ENCODE data around the gene TIAM2.

DNA sequence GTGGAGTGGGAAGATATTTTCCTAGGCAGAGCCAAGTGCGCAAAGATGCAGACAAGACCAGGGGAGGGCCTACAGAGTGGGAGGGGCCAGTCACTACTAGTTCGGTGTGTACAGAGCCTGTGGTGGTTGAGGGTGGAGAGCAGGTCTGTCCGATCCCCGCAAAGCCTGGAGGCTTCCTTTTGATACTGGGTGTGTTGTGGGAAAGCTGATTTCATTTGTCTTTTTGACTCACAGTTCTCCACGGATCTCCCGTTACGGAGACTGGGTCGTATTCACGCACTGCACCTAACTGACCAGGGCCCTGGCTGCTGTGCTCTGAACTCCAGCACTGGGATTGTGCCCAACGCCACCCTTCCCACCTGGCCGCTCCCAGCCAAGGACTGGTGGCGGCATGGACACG lies 1.4 kb upstream of the TIAM2 start:
- TF ChIP-seq, protein P1, sequence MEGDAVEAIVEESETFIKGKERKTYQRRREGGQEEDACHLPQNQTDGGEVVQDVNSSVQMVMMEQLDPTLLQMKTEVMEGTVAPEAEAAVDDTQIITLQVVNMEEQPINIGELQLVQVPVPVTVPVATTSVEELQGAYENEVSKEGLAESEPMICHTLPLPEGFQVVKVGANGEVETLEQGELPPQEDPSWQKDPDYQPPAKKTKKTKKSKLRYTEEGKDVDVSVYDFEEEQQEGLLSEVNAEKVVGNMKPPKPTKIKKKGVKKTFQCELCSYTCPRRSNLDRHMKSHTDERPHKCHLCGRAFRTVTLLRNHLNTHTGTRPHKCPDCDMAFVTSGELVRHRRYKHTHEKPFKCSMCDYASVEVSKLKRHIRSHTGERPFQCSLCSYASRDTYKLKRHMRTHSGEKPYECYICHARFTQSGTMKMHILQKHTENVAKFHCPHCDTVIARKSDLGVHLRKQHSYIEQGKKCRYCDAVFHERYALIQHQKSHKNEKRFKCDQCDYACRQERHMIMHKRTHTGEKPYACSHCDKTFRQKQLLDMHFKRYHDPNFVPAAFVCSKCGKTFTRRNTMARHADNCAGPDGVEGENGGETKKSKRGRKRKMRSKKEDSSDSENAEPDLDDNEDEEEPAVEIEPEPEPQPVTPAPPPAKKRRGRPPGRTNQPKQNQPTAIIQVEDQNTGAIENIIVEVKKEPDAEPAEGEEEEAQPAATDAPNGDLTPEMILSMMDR (IDR thresholded peaks at IDR 0.05) = no peak
- TF ChIP-seq POLR2A (IDR thresholded peaks at IDR 0.05) (no peak), POLR2AphosphoS5 (IDR thresholded peaks at IDR 0.05) (no peak)

Measured in transverse colon (tissue), 4 donors.